ENCODE measurements around the gene TAF1D.
"Not testable (repeated sequence)": the region's sequence is repeated elsewhere in the genome, so short reads cannot be mapped to it uniquely, and the experiment has no call there.

The TAF1D gene

GRCh38 chr11:93741094-93741881, at the start of gene TAF1D, which contains the start of gene C11orf54:
Gene TAF1D (minus strand): TSS chr11:93741495. CDS start chr11:93739304, 2,191 bp downstream.
Gene C11orf54 (plus strand): TSS chr11:93741672. CDS start chr11:93747394, 5,722 bp downstream.
- Histone ChIP-seq H3K27me3 (ENCODE audit: control insufficient read depth, insufficient read depth, low read length) (no peaks in the 10 kb centered on the region), H3K9me3 (ENCODE audit: control insufficient read depth, low read length) (no peaks in the 10 kb centered on the region), H3K9ac (ENCODE audit: low read length) (peak within 1 kb of the TSS; percentile 97), H3K36me3 (ENCODE audit: control insufficient read depth, insufficient read depth, low read length) (peaks cover under 1% of the 10 kb centered on the region), H3K4me1 (ENCODE audit: control insufficient read depth, insufficient read depth, low read length) (peaks cover 21% of the 10 kb centered on the region), H3K4me3 (ENCODE audit: low read length) (peak within 1 kb of the TSS; percentile 92)

- Histone ChIP-seq H3K4me1 (ENCODE audit: control insufficient read depth, insufficient read depth, low read length) (peaks cover 15% of the 10 kb centered on the region), H3K4me3 (ENCODE audit: low read length) (peak overlapping the region; percentile 80), H3K9me3 (ENCODE audit: control insufficient read depth, low read length) (no peaks in the 10 kb centered on the region), H3K27me3 (ENCODE audit: control insufficient read depth, insufficient read depth, low read length) (no peaks in the 10 kb centered on the region), H3K36me3 (ENCODE audit: control insufficient read depth, insufficient read depth, low read length) (no peaks in the 10 kb centered on the region), H3K9ac (ENCODE audit: low read length) (peak overlapping the region; percentile 93)
Measured at GRCh38 chr11:93784935-93785360, 43.7 kb upstream of the TAF1D start.

GRCh38 chr11:93784145-93784934, 43.0 kb upstream of the TAF1D start, which contains the start of gene MED17:
Gene MED17 (plus strand): TSS chr11:93784282. CDS start chr11:93784514, 232 bp downstream.
- Histone ChIP-seq H3K4me1 (ENCODE audit: control insufficient read depth, insufficient read depth, low read length) (peaks cover 15% of the 10 kb centered on the region), H3K36me3 (ENCODE audit: control insufficient read depth, insufficient read depth, low read length) (no peaks in the 10 kb centered on the region), H3K9ac (ENCODE audit: low read length) (peak within 1 kb of the TSS; percentile 93), H3K4me3 (ENCODE audit: low read length) (peak within 1 kb of the TSS; percentile 80), H3K27me3 (ENCODE audit: control insufficient read depth, insufficient read depth, low read length) (no peaks in the 10 kb centered on the region), H3K9me3 (ENCODE audit: control insufficient read depth, low read length) (no peaks in the 10 kb centered on the region)

- H3K9me3 ChIP-seq (ENCODE audit: control insufficient read depth, low read length) = no peaks in the 10 kb centered on the region
- H3K36me3 ChIP-seq (ENCODE audit: control insufficient read depth, insufficient read depth, low read length) = no peaks in the 10 kb centered on the region
Measured at GRCh38 chr11:93783765-93784144, 42.5 kb upstream of the TAF1D start.

GRCh38 chr11:93783362-93783761, 42.1 kb upstream of the TAF1D start:
- Histone ChIP-seq H3K9ac (ENCODE audit: low read length) (peak overlapping the region; percentile 93), H3K27me3 (ENCODE audit: control insufficient read depth, insufficient read depth, low read length) (no peaks in the 10 kb centered on the region), H3K9me3 (ENCODE audit: control insufficient read depth, low read length) (no peaks in the 10 kb centered on the region), H3K36me3 (ENCODE audit: control insufficient read depth, insufficient read depth, low read length) (no peaks in the 10 kb centered on the region), H3K4me3 (ENCODE audit: low read length) (peak overlapping the region; percentile 80), H3K4me1 (ENCODE audit: control insufficient read depth, insufficient read depth, low read length) (peaks cover 15% of the 10 kb centered on the region)

More at GRCh38 chr11:93783765-93784144, 42.5 kb upstream of the TAF1D start:
- H3K27me3 ChIP-seq (ENCODE audit: control insufficient read depth, insufficient read depth, low read length) = no peaks in the 10 kb centered on the region
- H3K4me3 ChIP-seq (ENCODE audit: low read length) = peak overlapping the region; percentile 80
- H3K9ac ChIP-seq (ENCODE audit: low read length) = peak overlapping the region; percentile 93
- H3K4me1 ChIP-seq (ENCODE audit: control insufficient read depth, insufficient read depth, low read length) = peaks cover 15% of the 10 kb centered on the region

GRCh38 chr11:93775289-93775688, 34.0 kb upstream of the TAF1D start:
- H3K4me1 ChIP-seq (ENCODE audit: control insufficient read depth, insufficient read depth, low read length) = no peaks in the 10 kb centered on the region
- no peak overlapping the region for H3K4me3 ChIP-seq (ENCODE audit: low read length)
- no peak overlapping the region for H3K9ac ChIP-seq (ENCODE audit: low read length)
- H3K9me3 ChIP-seq (ENCODE audit: control insufficient read depth, low read length) = no peaks in the 10 kb centered on the region
- no peaks in the 10 kb centered on the region for H3K36me3 ChIP-seq (ENCODE audit: control insufficient read depth, insufficient read depth, low read length)
- no peaks in the 10 kb centered on the region for H3K27me3 ChIP-seq (ENCODE audit: control insufficient read depth, insufficient read depth, low read length)

- not testable (repeated sequence) for H3K9ac ChIP-seq (ENCODE audit: low read length); H3K9me3 ChIP-seq (ENCODE audit: control insufficient read depth, low read length); H3K4me3 ChIP-seq (ENCODE audit: low read length); H3K36me3 ChIP-seq (ENCODE audit: control insufficient read depth, insufficient read depth, low read length); H3K27me3 ChIP-seq (ENCODE audit: control insufficient read depth, insufficient read depth, low read length); H3K4me1 ChIP-seq (ENCODE audit: control insufficient read depth, insufficient read depth, low read length)
Measured at GRCh38 chr11:93774560-93774959, 33.3 kb upstream of the TAF1D start.

- H3K4me3 ChIP-seq (ENCODE audit: low read length) = no peak overlapping the region
- no peak overlapping the region for H3K9ac ChIP-seq (ENCODE audit: low read length)
- no peaks in the 10 kb centered on the region for H3K36me3 ChIP-seq (ENCODE audit: control insufficient read depth, insufficient read depth, low read length)
- H3K4me1 ChIP-seq (ENCODE audit: control insufficient read depth, insufficient read depth, low read length) = no peaks in the 10 kb centered on the region
- H3K27me3 ChIP-seq (ENCODE audit: control insufficient read depth, insufficient read depth, low read length) = no peaks in the 10 kb centered on the region
- H3K9me3 ChIP-seq (ENCODE audit: control insufficient read depth, low read length) = no peaks in the 10 kb centered on the region
Measured at GRCh38 chr11:93773601-93774200, 32.4 kb upstream of the TAF1D start.

- Histone ChIP-seq H3K9me3 (ENCODE audit: control insufficient read depth, low read length) (no peaks in the 10 kb centered on the region), H3K36me3 (ENCODE audit: control insufficient read depth, insufficient read depth, low read length) (no peaks in the 10 kb centered on the region), H3K4me3 (ENCODE audit: low read length) (no peak overlapping the region), H3K27me3 (ENCODE audit: control insufficient read depth, insufficient read depth, low read length) (no peaks in the 10 kb centered on the region), H3K4me1 (ENCODE audit: control insufficient read depth, insufficient read depth, low read length) (peaks cover 4% of the 10 kb centered on the region), H3K9ac (ENCODE audit: low read length) (no peak overlapping the region)
Measured at GRCh38 chr11:93773045-93773477, 31.8 kb upstream of the TAF1D start.

GRCh38 chr11:93772123-93772522, 30.8 kb upstream of the TAF1D start:
- Histone ChIP-seq H3K36me3 (ENCODE audit: control insufficient read depth, insufficient read depth, low read length) (no peaks in the 10 kb centered on the region), H3K4me1 (ENCODE audit: control insufficient read depth, insufficient read depth, low read length) (peaks cover 5% of the 10 kb centered on the region), H3K27me3 (ENCODE audit: control insufficient read depth, insufficient read depth, low read length) (no peaks in the 10 kb centered on the region), H3K4me3 (ENCODE audit: low read length) (no peak overlapping the region), H3K9ac (ENCODE audit: low read length) (no peak overlapping the region), H3K9me3 (ENCODE audit: control insufficient read depth, low read length) (no peaks in the 10 kb centered on the region)

- no peaks in the 10 kb centered on the region for H3K36me3 ChIP-seq (ENCODE audit: control insufficient read depth, insufficient read depth, low read length)
- no peak overlapping the region for H3K9ac ChIP-seq (ENCODE audit: low read length)
- H3K4me3 ChIP-seq (ENCODE audit: low read length) = no peak overlapping the region
Measured at GRCh38 chr11:93770160-93770559, 28.9 kb upstream of the TAF1D start.

More at GRCh38 chr11:93770160-93770559, 28.9 kb upstream of the TAF1D start:
- Histone ChIP-seq H3K27me3 (ENCODE audit: control insufficient read depth, insufficient read depth, low read length) (no peaks in the 10 kb centered on the region), H3K4me1 (ENCODE audit: control insufficient read depth, insufficient read depth, low read length) (peaks cover 23% of the 10 kb centered on the region), H3K9me3 (ENCODE audit: control insufficient read depth, low read length) (no peaks in the 10 kb centered on the region)
